Measurements from ENCODE around the gene MYO15B.

Gene MYO15B

GRCh38 chr17:75571197-75571884, 16.3 kb upstream of the MYO15B start:
- Histone ChIP-seq H3K9me3 (ENCODE audit: insufficient read depth, low read length, severe bottlenecking) (no peaks in the 10 kb centered on the region), H2AFZ (ENCODE audit: low read depth, low read length) (no peak overlapping the region), H3K4me2 (ENCODE audit: insufficient read depth, low read length) (no peak overlapping the region), H3K4me3 (ENCODE audit: low read depth in 1 of 2, low read length in 2 of 2) (no peak overlapping the region), H3K4me1 (ENCODE audit: insufficient read depth, low read length) (no peaks in the 10 kb centered on the region), H3K36me3 (ENCODE audit: insufficient read depth, low read length) (no peaks in the 10 kb centered on the region), H3K27me3 (ENCODE audit: insufficient read depth, low read length, poor library complexity) (no peaks in the 10 kb centered on the region), H4K20me1 (ENCODE audit: insufficient read depth, low read length) (no peaks in the 10 kb centered on the region), H3K27ac (ENCODE audit: low read length) (no peak overlapping the region), H3K79me2 (ENCODE audit: insufficient read depth, low read length) (no peaks in the 10 kb centered on the region), H3K9ac (ENCODE audit: low read depth, low read length) (no peak overlapping the region)
- TF ChIP-seq EZH2 (IDR thresholded peaks at IDR 0.05; ENCODE audit: borderline replicate concordance, low read depth, low read length, severe bottlenecking) = no peak
- no peak for TF ChIP-seq CTCF (IDR thresholded peaks at IDR 0.05; ENCODE audit: borderline replicate concordance, extremely low read depth, low read length, poor library complexity, severe bottlenecking)
- ATAC-seq (ENCODE audit: insufficient read depth, low read depth) (peak; percentile 42; the same call in 1 of the 3 replicates), DNase-seq (no peak)

- no peak overlapping the region for H2AFZ ChIP-seq (ENCODE audit: low read depth, low read length)
- no peaks in the 10 kb centered on the region for H3K27me3 ChIP-seq (ENCODE audit: insufficient read depth, low read length, poor library complexity)
- TF ChIP-seq CTCF (IDR thresholded peaks at IDR 0.05; ENCODE audit: borderline replicate concordance, extremely low read depth, low read length, poor library complexity, severe bottlenecking) (no peak), EZH2 (IDR thresholded peaks at IDR 0.05; ENCODE audit: borderline replicate concordance, low read depth, low read length, severe bottlenecking) (no peak)
- H3K9me3 ChIP-seq (ENCODE audit: insufficient read depth, low read length, severe bottlenecking) = no peaks in the 10 kb centered on the region
- ATAC-seq (ENCODE audit: insufficient read depth, low read depth) (no peak), DNase-seq (no peak)
- H3K9ac ChIP-seq (ENCODE audit: low read depth, low read length) = no peak overlapping the region
- H3K79me2 ChIP-seq (ENCODE audit: insufficient read depth, low read length) = no peaks in the 10 kb centered on the region
- H3K36me3 ChIP-seq (ENCODE audit: insufficient read depth, low read length) = no peaks in the 10 kb centered on the region
- no peaks in the 10 kb centered on the region for H3K4me1 ChIP-seq (ENCODE audit: insufficient read depth, low read length)
- no peak overlapping the region for H3K27ac ChIP-seq (ENCODE audit: low read length)
- H4K20me1 ChIP-seq (ENCODE audit: insufficient read depth, low read length) = no peaks in the 10 kb centered on the region
- H3K4me2 ChIP-seq (ENCODE audit: insufficient read depth, low read length) = no peak overlapping the region
- H3K4me3 ChIP-seq (ENCODE audit: low read depth in 1 of 2, low read length in 2 of 2) = no peak overlapping the region
Measured at GRCh38 chr17:75571885-75572215, 15.8 kb upstream of the MYO15B start.

GRCh38 chr17:75572713-75573539, 14.7 kb upstream of the MYO15B start:
- Histone ChIP-seq H3K4me3 (ENCODE audit: low read depth in 1 of 2, low read length in 2 of 2) (no peak overlapping the region), H2AFZ (ENCODE audit: low read depth, low read length) (no peak overlapping the region), H3K9me3 (ENCODE audit: insufficient read depth, low read length, severe bottlenecking) (no peaks in the 10 kb centered on the region), H3K27me3 (ENCODE audit: insufficient read depth, low read length, poor library complexity) (no peaks in the 10 kb centered on the region), H4K20me1 (ENCODE audit: insufficient read depth, low read length) (no peaks in the 10 kb centered on the region), H3K9ac (ENCODE audit: low read depth, low read length) (no peak overlapping the region), H3K27ac (ENCODE audit: low read length) (no peak overlapping the region), H3K79me2 (ENCODE audit: insufficient read depth, low read length) (no peaks in the 10 kb centered on the region), H3K4me1 (ENCODE audit: insufficient read depth, low read length) (no peaks in the 10 kb centered on the region), H3K36me3 (ENCODE audit: insufficient read depth, low read length) (no peaks in the 10 kb centered on the region), H3K4me2 (ENCODE audit: insufficient read depth, low read length) (no peak overlapping the region)
- DNase-seq (no peak), ATAC-seq (ENCODE audit: insufficient read depth, low read depth) (no peak)
- TF ChIP-seq EZH2 (IDR thresholded peaks at IDR 0.05; ENCODE audit: borderline replicate concordance, low read depth, low read length, severe bottlenecking) (no peak), CTCF (IDR thresholded peaks at IDR 0.05; ENCODE audit: borderline replicate concordance, extremely low read depth, low read length, poor library complexity, severe bottlenecking) (no peak)
